ACC112 (cell line): ENCODE data around the gene PDE12.

Experiments
- H2AFZ ChIP-seq: fragments of 200-600 bp; sonication (generic); one replicate; pipeline ENCODE4 v1.6.0; 2017; ENCODE audit warnings: antibody characterized with exemption, low read length; ENCODE audit not compliant: unreplicated experiment
- H3K27ac ChIP-seq: fragments of 200-600 bp; sonication (generic); 2 replicates; pipeline ENCODE4 v1.5.1; 2014; ENCODE audit warnings: low read depth, mild to moderate bottlenecking, antibody characterized with exemption, low read length, moderate library complexity
- H3K27me3 ChIP-seq: fragments of 200-600 bp; sonication (generic); 2 replicates; pipeline ENCODE4 v1.6.1; 2014; ENCODE audit warnings: mild to moderate bottlenecking, antibody characterized with exemption, low read length, moderate library complexity, mixed read lengths; ENCODE audit not compliant: insufficient read depth
- H3K36me3 ChIP-seq: fragments of 200-600 bp; sonication (generic); 2 replicates; pipeline ENCODE4 v1.6.1; 2016; ENCODE audit warnings: mild to moderate bottlenecking, antibody characterized with exemption, low read length, moderate library complexity, mixed read lengths; ENCODE audit not compliant: insufficient read depth
- H3K4me1 ChIP-seq: fragments of 200-600 bp; sonication (generic); one replicate; pipeline ENCODE4 v1.6.1; 2016; ENCODE audit warnings: low read length, mixed read lengths; ENCODE audit not compliant: insufficient read depth, unreplicated experiment, control insufficient read depth
- H3K4me3 ChIP-seq: fragments of 200-600 bp; sonication (generic); 2 replicates; pipeline ENCODE4 v1.5.1; 2014; ENCODE audit warnings: mild to moderate bottlenecking, low read depth, low read length
- H3K79me2 ChIP-seq: fragments of 200-600 bp; sonication (generic); one replicate; pipeline ENCODE4 v1.6.0; 2016; ENCODE audit warnings: low read length; ENCODE audit not compliant: control insufficient read depth, unreplicated experiment, insufficient read depth

The PDE12 gene

DNA sequence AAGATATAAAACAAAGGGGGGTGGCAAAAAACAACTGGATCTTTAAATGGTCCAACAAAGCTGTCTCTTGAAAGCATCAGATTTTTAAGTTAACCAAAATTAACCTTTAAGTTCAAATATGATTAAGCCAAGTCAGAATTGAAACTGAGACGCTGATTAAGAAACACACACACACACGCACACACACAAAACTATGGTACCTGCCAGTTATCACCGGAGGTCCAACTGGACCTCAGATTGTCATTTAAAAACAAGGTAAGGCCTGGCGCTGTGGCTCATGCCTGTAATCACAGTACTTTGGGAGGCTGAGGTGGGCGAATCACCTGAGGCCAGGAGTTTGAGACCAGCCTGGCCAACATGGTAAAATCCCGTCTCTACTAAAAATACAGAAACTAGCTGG lies 30.7 kb downstream of the PDE12 start:
- H3K27ac ChIP-seq, result no peak overlapping the region
- H3K27me3 ChIP-seq, result no peaks in the 10 kb centered on the region
- H3K79me2 ChIP-seq, result peaks cover 95% of the 10 kb centered on the region
- no peak overlapping the region for H2AFZ ChIP-seq
- peaks cover 26% of the 10 kb centered on the region for H3K36me3 ChIP-seq
- no peak overlapping the region for H3K4me3 ChIP-seq
- peaks cover 19% of the 10 kb centered on the region for H3K4me1 ChIP-seq

DNA sequence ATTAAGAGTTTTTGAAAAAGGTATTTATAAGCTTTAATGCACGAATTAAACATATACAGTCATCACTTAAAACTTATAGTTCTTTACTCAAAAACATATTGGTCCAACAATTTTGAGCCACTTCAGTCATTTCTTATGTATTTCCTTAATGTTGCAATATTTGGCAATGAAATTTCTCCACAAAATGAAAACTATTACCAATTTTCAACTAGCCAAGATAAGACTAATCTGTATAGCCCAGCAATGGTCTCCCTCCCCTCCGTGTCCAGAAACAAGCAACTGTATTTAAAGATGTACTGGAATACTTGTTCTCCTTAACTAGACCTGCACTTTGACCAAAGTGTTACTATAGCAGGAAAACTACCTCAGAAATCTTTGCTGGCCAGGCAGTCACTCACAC lies 31.8 kb downstream of the PDE12 start:
- Histone ChIP-seq H3K27me3 (no peaks in the 10 kb centered on the region), H3K36me3 (peaks cover 19% of the 10 kb centered on the region), H3K27ac (no peak overlapping the region), H3K4me1 (peaks cover 29% of the 10 kb centered on the region), H3K4me3 (no peak overlapping the region), H3K79me2 (peaks cover 97% of the 10 kb centered on the region), H2AFZ (no peak overlapping the region)

DNA sequence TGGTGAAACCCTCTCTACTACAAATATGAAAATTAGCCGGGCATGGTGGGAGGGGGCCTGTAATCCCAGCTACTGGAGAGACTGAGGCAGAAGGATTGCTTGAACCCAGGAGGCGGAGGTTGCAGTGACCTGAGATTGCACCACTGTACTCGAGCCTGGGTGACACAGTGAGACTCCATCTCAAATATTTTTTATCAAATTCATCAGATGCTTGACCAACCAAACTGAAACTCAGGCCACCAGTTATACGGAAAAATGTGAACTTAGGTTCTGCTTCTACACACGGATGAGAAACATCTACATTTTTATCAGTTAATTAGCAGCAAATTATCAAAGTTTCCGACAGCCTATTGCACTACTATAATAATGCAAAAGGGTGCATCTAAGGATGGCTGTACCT lies 36.2 kb downstream of the PDE12 start:
- no peak overlapping the region for H3K27ac ChIP-seq
- peaks cover 22% of the 10 kb centered on the region for H3K4me1 ChIP-seq
- peaks cover 97% of the 10 kb centered on the region for H3K79me2 ChIP-seq
- peaks cover 20% of the 10 kb centered on the region for H3K36me3 ChIP-seq
- no peak overlapping the region for H2AFZ ChIP-seq
- H3K4me3 ChIP-seq, result peak overlapping the region; percentile 96; the same call in 1 of the 2 replicates
- H3K27me3 ChIP-seq, result no peaks in the 10 kb centered on the region

DNA sequence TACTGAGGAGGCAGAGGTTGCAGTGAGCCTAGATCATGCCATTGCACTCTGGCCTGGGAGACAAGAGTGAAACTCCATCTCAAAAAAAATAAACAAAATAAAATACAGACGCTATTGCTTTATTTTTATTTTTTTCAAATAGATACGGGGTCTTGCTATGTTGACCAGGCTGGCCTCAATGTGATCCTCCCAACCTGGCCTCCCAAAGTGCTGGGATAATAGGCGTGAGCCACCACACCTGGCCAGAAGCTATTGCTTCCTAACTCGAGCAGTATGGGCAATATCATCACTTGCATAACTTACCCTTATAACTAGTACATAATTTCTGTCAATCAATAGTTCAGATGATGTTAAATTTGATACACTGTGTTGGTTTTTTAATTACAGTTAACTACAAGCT lies 38.1 kb downstream of the PDE12 start:
- H3K79me2 ChIP-seq, result peaks cover 91% of the 10 kb centered on the region
- H3K36me3 ChIP-seq, result peaks cover 20% of the 10 kb centered on the region
- no peaks in the 10 kb centered on the region for H3K27me3 ChIP-seq
- H3K27ac ChIP-seq, result no peak overlapping the region
- H3K4me1 ChIP-seq, result peaks cover 23% of the 10 kb centered on the region
- no peak overlapping the region for H2AFZ ChIP-seq
- H3K4me3 ChIP-seq, result peak overlapping the region; percentile 96

DNA sequence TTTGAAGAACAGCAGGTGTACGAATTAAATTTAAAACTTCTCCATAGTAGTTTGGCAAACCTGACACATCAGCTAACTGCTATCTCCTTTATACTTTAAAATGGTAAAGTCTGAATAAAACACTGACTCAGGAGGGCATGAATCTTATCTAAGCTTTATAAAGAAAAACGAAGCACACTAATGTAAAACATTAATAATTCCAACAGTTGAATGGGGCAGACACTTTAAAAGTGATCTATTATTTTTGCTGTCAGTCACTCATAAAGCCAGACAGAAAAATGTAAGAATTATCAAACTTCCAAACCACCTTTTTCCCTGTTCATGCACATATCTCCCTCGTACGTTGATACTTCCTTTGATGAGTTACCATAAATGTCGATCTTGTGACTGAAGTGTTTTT lies 38.5 kb downstream of the PDE12 start:
- Histone ChIP-seq H3K79me2 (peaks cover 87% of the 10 kb centered on the region), H3K4me1 (peaks cover 26% of the 10 kb centered on the region), H3K36me3 (peaks cover 20% of the 10 kb centered on the region), H3K27ac (peak overlapping the region; percentile 2; the same call in 1 of the 2 replicates), H3K27me3 (no peaks in the 10 kb centered on the region), H2AFZ (no peak overlapping the region), H3K4me3 (peak overlapping the region; percentile 96)

DNA sequence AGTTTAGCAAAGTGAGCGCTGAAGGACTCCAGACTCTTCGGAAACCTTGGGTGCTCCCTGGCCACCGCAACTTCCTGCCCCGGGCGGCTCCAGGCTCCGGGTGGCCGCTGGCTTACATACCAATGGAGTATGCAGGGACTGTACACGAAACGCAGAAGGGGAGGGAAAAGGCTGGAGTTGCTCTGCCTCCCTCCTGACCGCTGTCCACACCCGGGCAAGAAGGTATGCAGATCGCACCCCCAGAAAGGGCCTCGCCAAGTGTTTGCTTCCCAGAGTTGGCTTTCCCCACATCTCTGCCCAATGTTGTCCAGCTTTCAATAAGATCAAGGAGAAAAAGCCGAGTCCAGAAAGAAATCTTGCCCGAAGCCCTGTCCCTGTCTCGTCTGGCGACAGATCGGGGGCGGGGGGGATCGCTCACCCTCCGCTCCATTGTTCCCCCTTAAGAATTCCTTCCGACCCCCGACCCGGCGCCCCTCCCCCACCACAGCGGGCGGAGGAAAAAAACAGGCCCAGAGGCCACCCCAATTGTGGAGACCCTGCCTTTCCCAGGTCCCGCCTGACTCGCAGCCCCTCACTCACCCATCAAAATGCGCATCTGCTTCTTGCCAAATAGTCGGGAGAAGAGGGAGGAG lies 40.5 kb downstream of the PDE12 start:
- Histone ChIP-seq H2AFZ (no peak overlapping the region), H3K27ac (peak overlapping the region; percentile 98), H3K79me2 (peaks cover 68% of the 10 kb centered on the region), H3K4me3 (peak overlapping the region; percentile 96), H3K27me3 (no peaks in the 10 kb centered on the region), H3K36me3 (peaks cover 13% of the 10 kb centered on the region), H3K4me1 (peaks cover 24% of the 10 kb centered on the region)

DNA sequence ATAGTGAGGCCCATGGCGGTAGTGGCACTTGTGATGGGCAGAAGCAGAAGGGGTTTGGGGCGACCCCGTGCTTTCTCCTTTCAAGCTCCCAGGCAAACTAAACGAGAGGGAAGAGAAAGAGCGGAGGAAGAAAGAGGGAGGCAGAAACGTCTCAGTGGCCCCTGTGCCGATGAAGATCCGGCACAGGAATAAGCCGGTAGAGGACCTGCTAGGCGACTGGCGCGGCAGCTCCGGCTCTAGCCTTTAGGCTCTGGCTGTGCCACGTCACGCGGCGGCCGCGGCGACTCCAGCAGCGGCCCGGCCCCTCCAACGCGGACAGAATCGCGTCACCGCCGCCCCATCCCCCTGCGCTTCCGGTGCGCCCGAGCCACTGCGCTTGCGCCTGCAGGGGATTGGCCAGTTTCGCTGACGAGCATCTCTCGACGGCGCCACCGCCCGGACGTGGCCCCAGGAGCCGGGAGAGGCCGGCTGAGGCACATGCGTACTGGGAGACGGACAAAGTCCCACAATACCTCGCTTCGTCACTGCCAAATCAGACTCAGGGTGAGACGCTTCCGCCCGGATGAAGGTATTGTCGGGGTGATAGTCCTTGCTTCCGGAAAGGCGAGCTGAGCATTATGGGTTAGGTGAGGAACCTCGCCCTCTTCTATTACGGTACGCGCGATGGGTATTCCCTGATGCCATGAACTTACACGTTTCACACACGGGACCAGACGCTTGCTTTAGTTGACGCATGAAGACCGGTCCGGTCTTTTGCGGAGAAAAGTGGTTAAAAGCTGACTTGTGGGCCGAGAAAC lies 41.3 kb downstream of the PDE12 start, which contains the start of gene ARF4:
Gene ARF4 (minus strand): TSS at position 218 of the 797 bp plus-strand sequence. CDS start 204 bp downstream, at position 14.
- Histone ChIP-seq H3K4me3 (peak within 1 kb of the TSS; percentile 96), H3K36me3 (peaks cover 12% of the 10 kb centered on the region), H3K4me1 (peaks cover 17% of the 10 kb centered on the region), H3K27ac (peak within 1 kb of the TSS; percentile 98), H2AFZ (peak within 1 kb of the TSS; percentile 98), H3K79me2 (peaks cover 60% of the 10 kb centered on the region), H3K27me3 (no peaks in the 10 kb centered on the region)

DNA sequence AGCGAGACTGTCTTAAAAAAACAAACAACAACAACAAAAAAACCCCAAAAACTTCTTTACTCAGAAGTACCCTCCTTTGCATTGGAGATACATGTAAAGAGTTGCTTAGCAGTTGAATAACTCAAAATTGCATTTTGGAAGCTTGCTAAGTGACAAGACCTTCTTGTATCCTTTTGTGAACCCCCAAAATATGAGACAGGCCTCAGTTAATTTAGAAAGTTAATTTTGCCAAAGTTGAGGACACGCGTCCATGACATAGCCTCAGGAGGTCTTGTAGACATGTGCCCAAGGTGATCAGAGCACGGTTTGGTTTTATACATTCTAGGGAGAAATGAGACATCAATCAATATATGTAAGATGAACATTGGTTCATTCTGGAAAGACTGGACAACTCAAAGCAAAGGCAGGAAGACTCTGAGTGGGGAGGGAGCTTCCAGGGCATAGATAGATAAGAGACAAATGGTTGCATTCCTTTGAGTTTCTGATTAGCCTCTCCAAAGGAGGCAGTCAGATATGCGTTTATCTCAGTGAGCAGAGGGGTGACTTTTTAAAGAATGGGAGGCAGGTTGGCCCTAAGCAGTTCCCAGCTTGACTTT lies 42.8 kb downstream of the PDE12 start:
- Histone ChIP-seq H3K4me3 (peak overlapping the region; percentile 96), H3K4me1 (peaks cover 10% of the 10 kb centered on the region), H3K27ac (peak overlapping the region; percentile 94; the same call in 1 of the 2 replicates), H3K79me2 (peaks cover 45% of the 10 kb centered on the region), H2AFZ (no peak overlapping the region), H3K36me3 (peaks cover 12% of the 10 kb centered on the region), H3K27me3 (no peaks in the 10 kb centered on the region)

DNA sequence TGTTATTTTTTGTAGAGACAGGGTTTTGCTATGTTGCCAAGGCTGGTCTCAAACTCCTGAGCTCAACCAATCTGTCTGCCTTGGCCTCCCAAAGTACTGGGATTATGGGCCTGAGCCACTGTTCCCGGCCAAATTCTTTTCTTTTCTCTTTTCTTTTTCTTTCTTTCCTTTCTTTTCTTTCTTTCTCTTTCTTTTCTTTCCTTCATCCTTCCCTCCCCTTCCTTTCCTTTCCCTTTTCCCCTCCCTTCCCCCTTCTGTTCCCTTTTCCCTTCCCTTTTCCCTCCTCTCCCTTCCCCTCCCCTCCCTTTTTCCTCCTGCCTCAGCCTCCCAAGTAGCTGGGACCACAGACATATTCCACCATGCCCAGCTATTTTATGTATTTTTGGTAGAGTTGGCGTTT lies 44.1 kb downstream of the PDE12 start:
- H2AFZ ChIP-seq, result no peak overlapping the region
- H3K4me3 ChIP-seq, result no peak overlapping the region
- peaks cover 13% of the 10 kb centered on the region for H3K36me3 ChIP-seq
- H3K27me3 ChIP-seq, result no peaks in the 10 kb centered on the region
- peaks cover 32% of the 10 kb centered on the region for H3K79me2 ChIP-seq
- H3K27ac ChIP-seq, result no peak overlapping the region
- peaks cover 10% of the 10 kb centered on the region for H3K4me1 ChIP-seq

DNA sequence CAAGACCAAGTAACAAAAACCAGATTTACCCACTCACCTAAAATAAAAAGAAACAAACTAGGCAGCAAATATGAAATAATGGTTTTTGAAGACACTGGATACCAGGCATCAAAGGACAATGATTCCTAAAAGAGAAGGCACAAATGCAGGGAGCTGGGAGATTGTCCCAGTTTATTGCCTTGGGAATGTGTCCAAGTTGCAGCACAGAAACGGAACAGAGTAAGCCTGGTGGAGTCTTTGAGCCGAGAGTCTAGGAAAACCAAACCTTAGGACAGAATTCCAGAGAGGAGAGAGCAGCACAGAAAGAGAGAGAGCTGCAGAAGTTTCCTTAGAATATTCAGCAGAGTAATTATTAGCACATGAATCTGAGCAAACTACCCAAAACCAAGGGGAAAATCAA lies 48.9 kb downstream of the PDE12 start:
- Histone ChIP-seq H3K27ac (no peak overlapping the region), H3K27me3 (no peaks in the 10 kb centered on the region), H3K4me3 (no peak overlapping the region), H3K79me2 (no peaks in the 10 kb centered on the region), H3K36me3 (peaks cover 21% of the 10 kb centered on the region), H2AFZ (no peak overlapping the region), H3K4me1 (no peaks in the 10 kb centered on the region)
